Fibroblast of lung (primary cell): ENCODE results near the gene GH1. TPM values are rescaled to one million over a fixed set of nuclear protein-coding genes. Genes with fewer than 3 reads are reported as not detected.
"Not testable (repeated sequence)": the region's sequence is repeated elsewhere in the genome, so short reads cannot be mapped to it uniquely, and the experiment has no call there.

ENCODE experiments used
- DNase-seq, 2 donors: peaks; one replicate each; pipeline versions ENCODE4 v3.0.0 to v3.0.0-alpha.2; 2010; ENCODE audit warnings: low read depth in 2 of 2
- H2AFZ ChIP-seq: 2 replicates; pipeline ENCODE4 v1.5.1; 2012; ENCODE audit warnings: low read length, control low read depth, inconsistent platforms
- H3K27ac ChIP-seq: 2 replicates; pipeline ENCODE4 v1.5.1; 2011; ENCODE audit warnings: low read length, control low read depth; ENCODE audit not compliant: insufficient read depth
- H3K27me3 ChIP-seq: 2 replicates; pipeline ENCODE4 v1.5.1; 2011; ENCODE audit warnings: mild to moderate bottlenecking, low read length; ENCODE audit not compliant: control insufficient read depth, insufficient read depth
- H3K36me3 ChIP-seq: 2 replicates; pipeline ENCODE4 v1.5.1; 2011; ENCODE audit warnings: low read length; ENCODE audit not compliant: control insufficient read depth, insufficient read depth
- H3K4me1 ChIP-seq: 2 replicates; pipeline ENCODE4 v1.5.1; 2011; ENCODE audit warnings: low read length; ENCODE audit not compliant: control insufficient read depth, insufficient read depth; ENCODE audit errors: extremely low read depth
- H3K4me2 ChIP-seq: 2 replicates; pipeline ENCODE4 v1.5.1; 2011; ENCODE audit warnings: low read length, control low read depth; ENCODE audit not compliant: insufficient read depth; ENCODE audit errors: extremely low read depth
- H3K4me3 ChIP-seq, 4 experiments: fragments of 200-600 bp in 1 of 4; sonication (generic) in 1 of 4; replicated peaks in 1 of 4; 2 replicates each; pipeline ENCODE4 v1.5.1; 2011 to 2016; ENCODE audit warnings: low read length in 4 of 4, low read depth in 3 of 4, mild to moderate bottlenecking in 3 of 4, control low read depth in 2 of 4, inconsistent platforms in 1 of 4, mixed read lengths in 1 of 4; ENCODE audit not compliant: insufficient read depth in 1 of 4; ENCODE audit errors: control extremely low read depth in 1 of 4
- H3K79me2 ChIP-seq: 2 replicates; pipeline ENCODE4 v1.5.1; 2012; ENCODE audit warnings: mild to moderate bottlenecking, low read length, inconsistent platforms; ENCODE audit not compliant: control insufficient read depth, insufficient read depth
- H3K9ac ChIP-seq: 2 replicates; pipeline ENCODE4 v1.5.1; 2011; ENCODE audit warnings: mild to moderate bottlenecking, low read length, control low read depth; ENCODE audit not compliant: insufficient read depth
- H3K9me3 ChIP-seq: 2 replicates; pipeline ENCODE4 v1.5.1; 2012; ENCODE audit warnings: low read depth, low read length; ENCODE audit not compliant: control insufficient read depth, insufficient read depth
- H4K20me1 ChIP-seq: 2 replicates; pipeline ENCODE4 v1.5.1; 2011; ENCODE audit warnings: low read length; ENCODE audit not compliant: control insufficient read depth, insufficient read depth; ENCODE audit errors: extremely low read depth
- EZH2 ChIP-seq: IDR thresholded peaks from 2 replicates; pipeline ENCODE4 v1.5.1; 2012; ENCODE audit warnings: low read length, control low read depth, mild to moderate bottlenecking; ENCODE audit errors: missing control alignments
- polyA plus RNA-seq, 2 donors: library from polyadenylated mRNA; depleted of rRNA in 1 of 2; stranded (reverse) in 1 of 2; unstranded in 1 of 2; fragments of >200 nt; gene quantifications; 2 replicates each; pipeline ENCODE4 v1.2.1, GENCODE V29; 2011 to 2012; ENCODE audit warnings: missing spikeins in 1 of 2
- total RNA-seq: library from RNA; depleted of rRNA; stranded (reverse); fragments of >200 nt; gene quantifications from 2 replicates; pipeline ENCODE4 v1.2.1, GENCODE V29; 2014
- TF ChIP-seq, protein P1 (sequence below), 2 donors: IDR thresholded peaks in 1 of 2; conservative IDR thresholded peaks in 1 of 2; 1 replicate in 1 of 2; 2 replicates in 1 of 2; pipeline ENCODE4 v1.5.1; 2011 to 2012; ENCODE audit warnings: low read length in 2 of 2, control low read depth in 1 of 2, inconsistent platforms in 1 of 2, low read depth in 1 of 2, mild to moderate bottlenecking in 1 of 2

Gene GH1
- total and polyA plus RNA-seq, 2 donors (not counting 1 experiment from before 2014, with no cell fraction given), result not detected

DNA sequence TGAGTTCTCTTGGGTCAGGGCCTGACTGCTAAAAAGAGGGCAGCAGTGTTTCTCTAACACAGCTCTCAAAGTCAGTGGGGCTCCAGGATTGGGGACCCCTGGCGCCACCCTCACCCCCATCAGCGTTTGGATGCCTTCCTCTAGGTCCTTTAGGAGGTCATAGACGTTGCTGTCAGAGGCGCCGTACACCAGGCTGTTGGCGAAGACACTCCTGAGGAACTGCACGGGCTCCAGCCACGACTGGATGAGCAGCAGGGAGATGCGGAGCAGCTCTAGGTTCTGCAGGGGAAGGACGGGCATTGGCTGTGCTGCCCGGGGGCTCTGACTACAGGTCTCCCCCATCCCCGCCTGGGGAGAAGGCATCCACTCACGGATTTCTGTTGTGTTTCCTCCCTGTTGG lies 993 bp downstream of the GH1 start:
- no peaks in the 10 kb centered on the region for H3K36me3 ChIP-seq
- H2AFZ ChIP-seq, result no peak overlapping the region
- no peak overlapping the region for H3K4me3 ChIP-seq
- no peaks in the 10 kb centered on the region for H3K79me2 ChIP-seq
- H3K9me3 ChIP-seq, result no peaks in the 10 kb centered on the region
- no peak overlapping the region for H3K4me2 ChIP-seq
- H3K27me3 ChIP-seq, result peaks cover 6% of the 10 kb centered on the region
- H3K9ac ChIP-seq, result no peak overlapping the region
- DNase-seq, result no peak
- H3K4me1 ChIP-seq, result no peaks in the 10 kb centered on the region
- TF ChIP-seq, protein P1, sequence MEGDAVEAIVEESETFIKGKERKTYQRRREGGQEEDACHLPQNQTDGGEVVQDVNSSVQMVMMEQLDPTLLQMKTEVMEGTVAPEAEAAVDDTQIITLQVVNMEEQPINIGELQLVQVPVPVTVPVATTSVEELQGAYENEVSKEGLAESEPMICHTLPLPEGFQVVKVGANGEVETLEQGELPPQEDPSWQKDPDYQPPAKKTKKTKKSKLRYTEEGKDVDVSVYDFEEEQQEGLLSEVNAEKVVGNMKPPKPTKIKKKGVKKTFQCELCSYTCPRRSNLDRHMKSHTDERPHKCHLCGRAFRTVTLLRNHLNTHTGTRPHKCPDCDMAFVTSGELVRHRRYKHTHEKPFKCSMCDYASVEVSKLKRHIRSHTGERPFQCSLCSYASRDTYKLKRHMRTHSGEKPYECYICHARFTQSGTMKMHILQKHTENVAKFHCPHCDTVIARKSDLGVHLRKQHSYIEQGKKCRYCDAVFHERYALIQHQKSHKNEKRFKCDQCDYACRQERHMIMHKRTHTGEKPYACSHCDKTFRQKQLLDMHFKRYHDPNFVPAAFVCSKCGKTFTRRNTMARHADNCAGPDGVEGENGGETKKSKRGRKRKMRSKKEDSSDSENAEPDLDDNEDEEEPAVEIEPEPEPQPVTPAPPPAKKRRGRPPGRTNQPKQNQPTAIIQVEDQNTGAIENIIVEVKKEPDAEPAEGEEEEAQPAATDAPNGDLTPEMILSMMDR (conservative IDR thresholded peaks at IDR 0.05 in 1 of 2, IDR thresholded peaks at IDR 0.05 in 1 of 2; ENCODE audit: low read depth in 1 of 2, low read length in 2 of 2), result no peak
- TF ChIP-seq EZH2, result no peak
- H3K27ac ChIP-seq, result no peak overlapping the region
- no peaks in the 10 kb centered on the region for H4K20me1 ChIP-seq

DNA sequence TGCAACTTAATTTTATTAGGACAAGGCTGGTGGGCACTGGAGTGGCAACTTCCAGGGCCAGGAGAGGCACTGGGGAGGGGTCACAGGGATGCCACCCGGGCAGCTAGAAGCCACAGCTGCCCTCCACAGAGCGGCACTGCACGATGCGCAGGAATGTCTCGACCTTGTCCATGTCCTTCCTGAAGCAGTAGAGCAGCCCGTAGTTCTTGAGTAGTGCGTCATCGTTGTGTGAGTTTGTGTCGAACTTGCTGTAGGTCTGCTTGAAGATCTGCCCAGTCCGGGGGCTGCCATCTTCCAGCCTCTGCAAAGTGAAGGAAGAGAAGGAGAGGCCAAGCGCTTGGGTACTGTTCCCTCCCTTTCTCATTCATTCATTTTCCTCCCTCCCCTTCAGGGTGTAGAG lies 1.4 kb downstream of the GH1 start:
- H3K4me1 ChIP-seq, H3K36me3 ChIP-seq, H3K27me3 ChIP-seq, H3K27ac ChIP-seq, H3K9ac ChIP-seq, H3K79me2 ChIP-seq, H4K20me1 ChIP-seq, H2AFZ ChIP-seq, DNase-seq, H3K9me3 ChIP-seq, H3K4me3 ChIP-seq, H3K4me2 ChIP-seq: not testable (repeated sequence)

DNA sequence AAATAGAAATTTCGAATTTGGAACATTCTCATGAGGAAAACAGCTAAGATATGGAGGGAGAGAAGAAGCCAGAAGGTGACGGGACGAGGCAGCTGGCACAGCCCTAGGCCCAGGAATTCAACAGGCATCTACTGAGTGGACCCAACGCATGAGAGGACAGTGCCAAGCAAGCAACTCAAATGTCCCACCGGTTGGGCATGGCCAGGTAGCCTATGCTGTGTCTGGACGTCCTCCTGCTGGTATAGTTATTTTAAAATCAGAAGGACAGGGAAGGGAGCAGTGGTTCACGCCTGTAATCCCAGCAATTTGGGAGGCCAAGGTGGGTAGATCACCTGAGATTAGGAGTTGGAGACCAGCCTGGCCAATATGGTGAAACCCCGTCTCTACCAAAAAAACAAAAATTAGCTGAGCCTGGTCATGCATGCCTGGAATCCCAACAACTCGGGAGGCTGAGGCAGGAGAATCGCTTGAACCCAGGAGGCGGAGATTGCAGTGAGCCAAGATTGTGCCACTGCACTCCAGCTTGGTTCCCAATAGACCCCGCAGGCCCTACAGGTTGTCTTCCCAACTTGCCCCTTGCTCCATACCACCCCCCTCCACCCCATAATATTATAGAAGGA lies 2.0 kb downstream of the GH1 start:
- peaks cover 6% of the 10 kb centered on the region for H3K27me3 ChIP-seq
- no peak overlapping the region for H3K4me3 ChIP-seq
- no peak overlapping the region for H3K9ac ChIP-seq
- H3K9me3 ChIP-seq, result no peaks in the 10 kb centered on the region
- no peaks in the 10 kb centered on the region for H4K20me1 ChIP-seq
- H3K27ac ChIP-seq, result no peak overlapping the region
- no peak for DNase-seq
- no peaks in the 10 kb centered on the region for H3K4me1 ChIP-seq
- H3K36me3 ChIP-seq, result no peaks in the 10 kb centered on the region
- H2AFZ ChIP-seq, result no peak overlapping the region
- H3K4me2 ChIP-seq, result no peak overlapping the region
- TF ChIP-seq, protein P1 (conservative IDR thresholded peaks at IDR 0.05 in 1 of 2, IDR thresholded peaks at IDR 0.05 in 1 of 2; ENCODE audit: low read depth in 1 of 2, low read length in 2 of 2), result no peak
- no peak for TF ChIP-seq EZH2
- H3K79me2 ChIP-seq, result no peaks in the 10 kb centered on the region

DNA sequence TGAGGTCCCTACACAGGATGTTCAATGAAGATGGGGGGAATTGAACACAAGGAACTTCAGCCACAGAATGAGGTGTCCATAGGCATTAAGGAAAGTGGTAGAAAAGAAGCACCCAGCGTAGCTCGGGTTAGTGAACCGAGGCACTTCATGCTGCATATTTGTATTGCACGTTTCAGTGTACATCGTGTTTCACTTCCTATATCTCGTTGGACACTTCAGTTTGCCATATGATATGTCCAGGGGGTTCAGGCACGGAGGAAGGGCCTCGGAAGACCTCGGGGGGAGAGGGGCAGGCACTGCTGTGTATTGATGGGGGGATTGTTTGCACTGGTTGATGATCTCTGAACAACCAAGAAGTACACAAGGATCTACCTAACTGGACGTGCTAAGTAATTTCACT lies 2.9 kb downstream of the GH1 start:
- not testable (repeated sequence) for H3K4me2 ChIP-seq, H3K4me3 ChIP-seq, H2AFZ ChIP-seq, H3K79me2 ChIP-seq, H3K36me3 ChIP-seq, H3K27me3 ChIP-seq, H3K9ac ChIP-seq, H3K27ac ChIP-seq, H3K4me1 ChIP-seq, H3K9me3 ChIP-seq, H4K20me1 ChIP-seq, DNase-seq
